ENCODE measurements around the gene MERTK. TPM values are rescaled to one million over a fixed set of nuclear protein-coding genes. Genes with fewer than 3 reads are reported as not detected.

Gene MERTK
- polyA plus RNA-seq, 1 of the 3 experiments (the other 2 are of a cell fraction): 9.6 TPM

- TF ChIP-seq RXRA (IDR thresholded peaks at IDR 0.05; ENCODE audit: borderline replicate concordance, low read depth) (no peak), SIN3A (IDR thresholded peaks at IDR 0.05; ENCODE audit: borderline replicate concordance, low read depth, low read length) (no peak), MAX (IDR thresholded peaks at IDR 0.05; ENCODE audit: low read depth) (no peak)
Observed at GRCh38 chr2:111947219-111947618, 48.8 kb downstream of the MERTK start (continued).

- no peaks in the 10 kb centered on the region for H4K20me1 ChIP-seq (ENCODE audit: insufficient read depth)
- no peak overlapping the region for H3K27ac ChIP-seq (ENCODE audit: low read depth in 2 of 2, low read length in 1 of 2)
- no peaks in the 10 kb centered on the region for H3K79me2 ChIP-seq (ENCODE audit: insufficient read depth)
- no peaks in the 10 kb centered on the region for H3K36me3 ChIP-seq (replicated peaks in 1 of 2; ENCODE audit: control insufficient read depth in 1 of 2, insufficient read depth in 2 of 2, low read length in 1 of 2)
- ChIA-PET POLR2A (no interaction called here), CTCF (no interaction called here)
- no peaks in the 10 kb centered on the region for H3F3A ChIP-seq (replicated peaks; ENCODE audit: insufficient read depth)
- H3K9ac ChIP-seq: no peak overlapping the region
- no peaks in the 10 kb centered on the region for H3K9me3 ChIP-seq
- no peak overlapping the region for H3K4me3 ChIP-seq (ENCODE audit: low read depth in 2 of 2, low read length in 1 of 2)
- no peak overlapping the region for H3K4me2 ChIP-seq
- H2AFZ ChIP-seq (ENCODE audit: low read depth): no peak overlapping the region
- H3K4me1 ChIP-seq (ENCODE audit: control insufficient read depth in 1 of 2, insufficient read depth in 2 of 2, low read depth in 1 of 2, low read length in 1 of 2): no peaks in the 10 kb centered on the region; a peak in 1 of 4 replicates
- 67% methylated on average over 4 of the region's 4 CpGs for WGBS (ENCODE audit: low lambda C conversion rate)
- TF ChIP-seq REST (IDR thresholded peaks at IDR 0.05; ENCODE audit: low read depth, low read length): no peak
- TF ChIP-seq USF1 (IDR thresholded peaks at IDR 0.05; ENCODE audit: borderline replicate concordance, low read depth): no peak
- TF ChIP-seq SMC3 (IDR thresholded peaks at IDR 0.05; ENCODE audit: low read depth, low read length): no peak
- no peaks in the 10 kb centered on the region for H3K9me2 ChIP-seq
- H3K27me3 ChIP-seq (ENCODE audit: insufficient read depth): no peaks in the 10 kb centered on the region
- no peak for DNase-seq
Observed at GRCh38 chr2:111948832-111949231, 50.4 kb downstream of the MERTK start.

GRCh38 chr2:111950236-111950635 is 51.8 kb downstream of the MERTK start:
- TF ChIP-seq USF1 (IDR thresholded peaks at IDR 0.05; ENCODE audit: borderline replicate concordance, low read depth): no peak
- no peak for TF ChIP-seq MXI1 (IDR thresholded peaks at IDR 0.05; ENCODE audit: low read depth, low read length)
- TF ChIP-seq RCOR1 (IDR thresholded peaks at IDR 0.05; ENCODE audit: low read length): no peak
- no peak for TF ChIP-seq MEF2A (IDR thresholded peaks at IDR 0.05; ENCODE audit: borderline replicate concordance, low read depth)
- DNase-seq: no peak
- Histone ChIP-seq H3K4me3 (ENCODE audit: low read depth in 2 of 2, low read length in 1 of 2) (no peak overlapping the region), H3K27ac (ENCODE audit: low read depth in 2 of 2, low read length in 1 of 2) (no peak overlapping the region), H3F3A (replicated peaks; ENCODE audit: insufficient read depth) (no peaks in the 10 kb centered on the region), H3K4me2 (no peak overlapping the region), H3K4me1 (ENCODE audit: control insufficient read depth in 1 of 2, insufficient read depth in 2 of 2, low read depth in 1 of 2, low read length in 1 of 2) (no peaks in the 10 kb centered on the region; a peak in 1 of 4 replicates), H3K9me3 (no peaks in the 10 kb centered on the region), H3K79me2 (ENCODE audit: insufficient read depth) (no peaks in the 10 kb centered on the region), H2AFZ (ENCODE audit: low read depth) (no peak overlapping the region), H3K27me3 (ENCODE audit: insufficient read depth) (no peaks in the 10 kb centered on the region), H3K9me2 (no peaks in the 10 kb centered on the region), H3K36me3 (replicated peaks in 1 of 2; ENCODE audit: control insufficient read depth in 1 of 2, insufficient read depth in 2 of 2, low read length in 1 of 2) (no peaks in the 10 kb centered on the region), H3K9ac (no peak overlapping the region), H4K20me1 (ENCODE audit: insufficient read depth) (no peaks in the 10 kb centered on the region)
- ChIA-PET CTCF (no interaction called here), POLR2A (no interaction called here)
- WGBS (ENCODE audit: low lambda C conversion rate): 65% methylated on average over 1 of the region's 1 CpG

Measured in SK-N-SH (cell line).